Measurements from ENCODE around the gene LEKR1. TPM values are rescaled to one million over a fixed set of nuclear protein-coding genes. Genes with fewer than 3 reads are reported as not detected.
A peak's percentile ranks its signal among the peaks of the same experiment; 100 is the strongest.

LEKR1 gene
- polyA plus RNA-seq, 1 donor, result 2.2 TPM

DNA sequence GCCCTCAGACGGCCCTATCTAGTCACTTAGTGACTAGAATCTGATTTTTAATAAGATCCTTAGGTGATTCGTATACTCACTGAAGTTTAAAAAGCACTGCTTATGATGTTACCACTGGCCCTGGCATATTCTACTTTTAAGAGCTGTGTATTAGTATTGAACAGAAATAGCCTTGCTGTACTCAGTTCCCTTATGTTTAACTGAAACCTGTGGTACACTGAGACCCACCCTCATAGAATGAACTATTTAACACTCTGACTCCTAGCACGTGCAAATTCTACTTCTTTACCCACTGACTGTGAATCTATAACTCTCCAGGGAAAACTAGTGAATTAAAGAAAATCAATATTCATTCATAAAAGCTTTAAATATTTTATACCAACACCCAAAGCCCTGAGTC, 224.9 kb downstream of the LEKR1 start:
- Histone ChIP-seq H3K27ac (ENCODE audit: low read length) (no peak overlapping the region), H3K4me1 (ENCODE audit: control insufficient read depth, insufficient read depth, low read length) (no peaks in the 10 kb centered on the region), H3K27me3 (ENCODE audit: control insufficient read depth, insufficient read depth, low read length) (no peaks in the 10 kb centered on the region), H3K36me3 (ENCODE audit: control insufficient read depth, insufficient read depth, low read length) (no peaks in the 10 kb centered on the region), H3K4me3 (ENCODE audit: low read length) (no peak overlapping the region), H3K9me3 (ENCODE audit: control insufficient read depth, low read depth, low read length) (no peaks in the 10 kb centered on the region)
- no peak for DNase-seq
- no CpG with 5 or more reads among the region's 3 CpGs for WGBS (ENCODE audit: insufficient coverage, low lambda C conversion rate)

DNA sequence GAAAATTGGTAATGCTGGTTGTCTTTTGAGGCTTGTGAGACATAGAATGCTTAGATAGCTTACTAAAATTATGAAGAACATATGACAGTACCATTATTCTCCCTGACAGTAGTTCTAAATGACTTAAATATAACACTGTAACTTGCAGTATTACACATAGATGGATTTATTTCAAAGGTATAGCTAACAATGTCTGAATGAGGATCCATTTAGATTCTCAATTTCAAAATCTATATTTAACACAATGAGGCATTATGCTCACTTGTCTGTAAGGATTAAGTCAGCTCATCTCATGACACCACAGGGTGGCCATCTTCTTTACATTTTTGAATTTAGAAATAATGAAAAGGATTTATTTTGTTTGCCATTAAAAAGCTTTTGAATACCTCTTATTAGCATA, 225.4 kb downstream of the LEKR1 start:
- Histone ChIP-seq H3K9me3 (ENCODE audit: control insufficient read depth, low read depth, low read length) (no peaks in the 10 kb centered on the region), H3K36me3 (ENCODE audit: control insufficient read depth, insufficient read depth, low read length) (no peaks in the 10 kb centered on the region), H3K27me3 (ENCODE audit: control insufficient read depth, insufficient read depth, low read length) (no peaks in the 10 kb centered on the region), H3K27ac (ENCODE audit: low read length) (no peak overlapping the region), H3K4me3 (ENCODE audit: low read length) (no peak overlapping the region), H3K4me1 (ENCODE audit: control insufficient read depth, insufficient read depth, low read length) (no peaks in the 10 kb centered on the region)
- DNase-seq, result no peak

DNA sequence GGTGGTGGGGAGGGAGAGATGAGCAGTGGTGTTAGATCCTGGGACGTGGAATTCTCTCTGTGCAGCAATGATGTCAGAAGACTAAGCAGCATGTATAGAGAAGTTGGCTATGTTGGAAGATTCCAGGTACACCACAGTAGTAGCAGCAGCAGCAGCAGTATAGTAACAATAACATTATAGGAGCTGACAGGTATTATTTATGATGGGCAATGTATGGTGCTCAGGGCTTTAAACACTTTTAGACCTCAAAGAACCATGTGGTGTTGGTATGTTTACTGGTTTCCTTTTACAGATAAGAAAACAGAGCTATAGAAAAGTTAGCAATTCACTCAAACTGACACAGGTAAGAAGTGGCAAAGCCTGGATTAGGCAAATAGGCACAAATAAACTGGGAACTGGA, 229.9 kb downstream of the LEKR1 start:
- no peaks in the 10 kb centered on the region for H3K4me1 ChIP-seq (ENCODE audit: control insufficient read depth, insufficient read depth, low read length)
- H3K4me3 ChIP-seq (ENCODE audit: low read length), result no peak overlapping the region
- DNase-seq, result no peak
- no CpG with 5 or more reads among the region's 1 CpG for WGBS (ENCODE audit: insufficient coverage, low lambda C conversion rate)
- H3K36me3 ChIP-seq (ENCODE audit: control insufficient read depth, insufficient read depth, low read length), result no peaks in the 10 kb centered on the region
- no peaks in the 10 kb centered on the region for H3K27me3 ChIP-seq (ENCODE audit: control insufficient read depth, insufficient read depth, low read length)
- H3K9me3 ChIP-seq (ENCODE audit: control insufficient read depth, low read depth, low read length), result no peaks in the 10 kb centered on the region
- H3K27ac ChIP-seq (ENCODE audit: low read length), result no peak overlapping the region

DNA sequence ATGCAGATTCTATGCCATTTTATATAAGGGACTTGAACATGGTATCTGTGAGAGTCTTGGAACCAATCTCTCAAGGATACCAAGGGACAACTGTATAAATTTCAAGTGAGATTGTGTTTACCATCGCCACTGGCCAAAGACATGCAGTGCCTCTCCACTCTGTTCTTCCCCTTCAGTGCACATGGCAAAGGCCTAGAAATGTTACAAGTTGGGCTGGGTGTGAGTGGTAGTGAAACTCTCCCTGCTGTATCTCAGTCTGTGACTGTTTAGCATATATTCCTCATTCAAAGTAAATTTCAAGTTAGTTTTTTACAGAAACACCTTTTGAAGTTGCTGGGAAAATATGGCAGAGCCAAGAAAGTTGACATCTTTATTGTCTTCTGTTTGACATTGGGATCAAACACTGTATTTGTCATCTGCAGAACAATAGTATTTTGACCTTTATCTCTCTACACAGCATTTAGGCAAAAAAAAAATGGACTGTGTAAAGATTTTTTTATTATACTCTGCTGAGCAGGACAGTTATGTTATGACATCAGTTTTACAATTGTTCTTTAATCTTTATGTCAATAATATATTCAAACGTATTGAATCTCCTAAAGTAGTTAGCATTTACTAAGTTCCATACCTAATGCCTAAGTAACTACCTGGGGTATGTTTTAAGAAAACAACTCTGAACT, 232.4 kb downstream of the LEKR1 start:
- Histone ChIP-seq H3K36me3 (ENCODE audit: control insufficient read depth, insufficient read depth, low read length) (no peaks in the 10 kb centered on the region), H3K4me1 (ENCODE audit: control insufficient read depth, insufficient read depth, low read length) (no peaks in the 10 kb centered on the region), H3K9me3 (ENCODE audit: control insufficient read depth, low read depth, low read length) (no peaks in the 10 kb centered on the region), H3K27ac (ENCODE audit: low read length) (no peak overlapping the region), H3K4me3 (ENCODE audit: low read length) (no peak overlapping the region), H3K27me3 (ENCODE audit: control insufficient read depth, insufficient read depth, low read length) (no peaks in the 10 kb centered on the region)
- no CpG with 5 or more reads among the region's 2 CpGs for whole genome bisulfite sequencing (ENCODE audit: insufficient coverage, low lambda C conversion rate)
- no peak for DNase-seq

DNA sequence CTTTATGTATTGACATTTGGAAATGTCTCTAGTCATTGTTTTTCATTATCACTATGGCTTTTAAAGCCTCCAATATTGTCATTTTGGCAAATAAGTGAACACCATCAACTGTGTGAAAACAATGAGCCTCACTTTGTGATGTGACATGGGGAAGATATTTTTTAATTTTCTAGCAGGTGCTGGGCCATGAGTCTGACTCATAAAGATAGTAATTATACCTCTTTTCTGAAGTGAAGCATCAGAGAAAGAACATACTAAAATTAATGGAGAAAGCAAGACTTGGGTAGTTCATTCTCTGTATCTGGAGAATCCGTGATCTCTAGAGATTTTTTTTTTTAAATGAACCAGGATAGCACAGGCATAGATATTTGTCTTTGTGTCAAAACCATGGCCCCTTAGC, 233.0 kb downstream of the LEKR1 start:
- Histone ChIP-seq H3K27me3 (ENCODE audit: control insufficient read depth, insufficient read depth, low read length) (no peaks in the 10 kb centered on the region), H3K4me3 (ENCODE audit: low read length) (no peak overlapping the region), H3K4me1 (ENCODE audit: control insufficient read depth, insufficient read depth, low read length) (no peaks in the 10 kb centered on the region), H3K27ac (ENCODE audit: low read length) (no peak overlapping the region), H3K36me3 (ENCODE audit: control insufficient read depth, insufficient read depth, low read length) (no peaks in the 10 kb centered on the region), H3K9me3 (ENCODE audit: control insufficient read depth, low read depth, low read length) (no peaks in the 10 kb centered on the region)
- WGBS (ENCODE audit: insufficient coverage, low lambda C conversion rate), result no CpG with 5 or more reads among the region's 1 CpG
- DNase-seq, result no peak

DNA sequence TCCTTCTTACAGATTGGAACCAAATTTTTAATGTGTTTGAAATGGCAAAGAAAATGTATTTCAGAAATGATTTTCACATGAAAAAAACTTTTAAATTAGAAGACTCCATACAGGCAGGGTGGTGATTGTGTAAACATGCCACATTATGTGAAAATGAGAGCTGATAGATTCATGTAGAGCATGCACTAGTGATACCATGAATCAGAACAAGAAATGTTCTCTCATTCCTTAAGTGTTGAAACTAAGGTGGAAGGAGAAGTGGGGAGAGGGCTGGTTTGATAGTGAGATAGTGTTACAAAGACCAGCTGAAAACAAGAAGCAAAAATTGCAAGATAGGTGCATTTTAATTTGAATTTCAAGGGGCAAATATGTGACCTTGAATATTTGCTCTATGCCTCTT, 233.5 kb downstream of the LEKR1 start:
- Histone ChIP-seq H3K27ac (ENCODE audit: low read length) (no peak overlapping the region), H3K4me3 (ENCODE audit: low read length) (no peak overlapping the region), H3K4me1 (ENCODE audit: control insufficient read depth, insufficient read depth, low read length) (no peaks in the 10 kb centered on the region), H3K27me3 (ENCODE audit: control insufficient read depth, insufficient read depth, low read length) (no peaks in the 10 kb centered on the region), H3K9me3 (ENCODE audit: control insufficient read depth, low read depth, low read length) (no peaks in the 10 kb centered on the region), H3K36me3 (ENCODE audit: control insufficient read depth, insufficient read depth, low read length) (no peaks in the 10 kb centered on the region)
- no peak for DNase-seq

DNA sequence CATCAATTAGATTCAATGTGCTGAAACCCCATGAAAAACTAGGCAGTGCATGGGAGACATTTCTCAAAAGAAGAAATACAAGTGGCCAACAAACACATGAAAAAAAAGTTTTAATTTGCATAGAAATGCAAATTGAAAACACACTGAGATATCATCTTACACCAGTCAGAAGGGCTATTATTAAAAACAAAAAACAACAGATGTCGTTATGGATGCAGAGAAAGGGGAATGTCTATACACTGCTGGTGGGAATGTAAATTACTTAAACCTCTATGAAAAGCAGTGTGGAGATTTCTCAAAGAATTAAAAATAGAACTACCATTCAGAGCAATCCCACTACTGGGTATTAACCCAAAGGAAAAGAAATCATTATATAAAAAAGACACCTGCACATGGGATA, 235.1 kb downstream of the LEKR1 start:
- Histone ChIP-seq H3K27me3 (ENCODE audit: control insufficient read depth, insufficient read depth, low read length) (no peaks in the 10 kb centered on the region), H3K4me3 (ENCODE audit: low read length) (no peak overlapping the region), H3K27ac (ENCODE audit: low read length) (no peak overlapping the region), H3K4me1 (ENCODE audit: control insufficient read depth, insufficient read depth, low read length) (no peaks in the 10 kb centered on the region), H3K36me3 (ENCODE audit: control insufficient read depth, insufficient read depth, low read length) (no peaks in the 10 kb centered on the region), H3K9me3 (ENCODE audit: control insufficient read depth, low read depth, low read length) (no peaks in the 10 kb centered on the region)
- no peak for DNase-seq
- WGBS (ENCODE audit: insufficient coverage, low lambda C conversion rate), result 100% methylated on average over 1 of the region's 1 CpG

DNA sequence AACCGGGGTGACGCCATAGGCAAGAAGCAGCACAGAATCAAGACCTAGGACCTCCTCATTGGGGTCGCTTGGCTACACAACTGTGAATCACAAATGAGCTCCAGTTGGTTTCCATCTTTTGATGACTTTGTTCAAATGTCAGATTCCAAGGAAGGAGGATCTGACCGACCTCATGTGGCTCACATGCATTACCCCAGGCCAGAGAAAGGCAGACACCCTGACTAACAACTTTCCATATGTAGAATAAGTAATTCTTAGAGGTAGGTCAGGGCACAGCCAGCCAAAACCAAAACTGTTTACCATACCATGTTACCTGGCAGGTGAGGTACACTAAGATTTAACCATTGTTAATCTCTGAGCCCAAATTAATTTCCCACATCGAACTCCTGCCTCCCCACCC, 237.3 kb downstream of the LEKR1 start:
- no peaks in the 10 kb centered on the region for H3K9me3 ChIP-seq (ENCODE audit: control insufficient read depth, low read depth, low read length)
- H3K27ac ChIP-seq (ENCODE audit: low read length), result no peak overlapping the region
- H3K4me1 ChIP-seq (ENCODE audit: control insufficient read depth, insufficient read depth, low read length), result no peaks in the 10 kb centered on the region
- WGBS (ENCODE audit: insufficient coverage, low lambda C conversion rate), result no CpG with 5 or more reads among the region's 5 CpGs
- H3K36me3 ChIP-seq (ENCODE audit: control insufficient read depth, insufficient read depth, low read length), result no peaks in the 10 kb centered on the region
- no peak overlapping the region for H3K4me3 ChIP-seq (ENCODE audit: low read length)
- no peaks in the 10 kb centered on the region for H3K27me3 ChIP-seq (ENCODE audit: control insufficient read depth, insufficient read depth, low read length)
- no peak for DNase-seq

DNA sequence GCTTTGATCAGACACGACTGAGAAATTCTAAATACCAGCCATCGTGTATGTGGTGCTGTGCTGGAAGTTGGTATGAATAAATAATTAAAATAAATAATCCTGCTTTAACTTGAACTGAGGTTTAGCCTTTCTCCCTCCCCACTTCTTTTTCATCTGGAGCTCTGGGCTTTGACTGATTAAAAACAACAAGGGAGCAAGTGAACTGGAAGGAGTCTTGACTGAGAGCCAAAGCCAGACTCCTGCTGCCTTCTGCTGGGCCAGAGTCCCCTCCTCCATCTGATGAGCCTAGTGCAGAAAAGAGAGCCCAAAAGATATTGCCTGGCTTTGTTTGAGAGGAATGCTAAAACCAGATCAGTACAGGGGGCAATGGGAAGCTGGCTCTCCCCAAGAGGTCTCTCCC, 237.8 kb downstream of the LEKR1 start:
- no CpG with 5 or more reads among the region's 2 CpGs for WGBS (ENCODE audit: insufficient coverage, low lambda C conversion rate)
- H3K4me3 ChIP-seq (ENCODE audit: low read length), result no peak overlapping the region
- no peaks in the 10 kb centered on the region for H3K36me3 ChIP-seq (ENCODE audit: control insufficient read depth, insufficient read depth, low read length)
- no peak overlapping the region for H3K27ac ChIP-seq (ENCODE audit: low read length)
- H3K27me3 ChIP-seq (ENCODE audit: control insufficient read depth, insufficient read depth, low read length), result no peaks in the 10 kb centered on the region
- no peaks in the 10 kb centered on the region for H3K4me1 ChIP-seq (ENCODE audit: control insufficient read depth, insufficient read depth, low read length)
- DNase-seq, result no peak
- H3K9me3 ChIP-seq (ENCODE audit: control insufficient read depth, low read depth, low read length), result no peaks in the 10 kb centered on the region

DNA sequence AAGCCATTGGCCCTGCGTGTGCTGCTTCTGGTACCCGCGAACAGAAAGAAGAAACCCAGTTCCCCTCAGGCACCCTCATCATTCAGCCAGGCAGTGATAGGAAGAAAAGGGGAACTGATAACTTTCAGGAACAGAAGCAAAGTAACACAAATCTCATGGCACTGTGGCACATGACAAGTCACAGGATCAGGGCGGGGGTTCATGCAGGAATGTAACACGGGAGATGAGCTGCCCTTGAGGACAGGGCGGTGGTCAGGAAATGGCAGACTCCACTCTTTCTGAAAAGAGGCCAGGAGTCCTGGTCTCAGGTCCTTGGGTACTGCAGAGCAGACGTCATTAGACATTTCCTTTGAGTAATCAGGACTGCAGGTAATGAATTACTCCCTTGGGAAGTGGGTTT, 238.2 kb downstream of the LEKR1 start:
- Histone ChIP-seq H3K36me3 (ENCODE audit: control insufficient read depth, insufficient read depth, low read length) (no peaks in the 10 kb centered on the region), H3K9me3 (ENCODE audit: control insufficient read depth, low read depth, low read length) (no peaks in the 10 kb centered on the region), H3K4me3 (ENCODE audit: low read length) (no peak overlapping the region), H3K4me1 (ENCODE audit: control insufficient read depth, insufficient read depth, low read length) (no peaks in the 10 kb centered on the region), H3K27ac (ENCODE audit: low read length) (no peak overlapping the region), H3K27me3 (ENCODE audit: control insufficient read depth, insufficient read depth, low read length) (no peaks in the 10 kb centered on the region)
- no CpG with 5 or more reads among the region's 7 CpGs for WGBS (ENCODE audit: insufficient coverage, low lambda C conversion rate)
- DNase-seq, result peak; percentile 53 to 56

DNA sequence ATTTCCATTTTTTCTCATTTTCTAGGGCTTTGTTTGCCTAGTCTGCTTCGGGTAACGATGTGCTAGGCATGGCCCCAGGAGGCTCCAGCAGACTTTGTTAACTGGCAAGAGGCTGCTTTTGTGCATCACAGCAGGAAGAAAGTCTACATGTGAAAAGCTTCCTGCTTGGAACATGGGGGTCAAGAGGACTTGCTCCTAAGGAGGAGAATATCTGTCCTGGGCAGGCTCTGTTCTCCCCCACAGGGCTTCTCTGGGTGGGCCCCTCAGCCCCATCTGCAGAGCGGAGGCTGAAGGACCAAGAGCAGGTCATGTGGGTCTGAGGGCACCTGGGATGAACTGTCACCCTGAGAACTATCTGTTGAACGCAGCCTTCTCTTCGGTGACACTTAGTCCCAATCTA, 239.0 kb downstream of the LEKR1 start:
- no peak overlapping the region for H3K27ac ChIP-seq (ENCODE audit: low read length)
- no peaks in the 10 kb centered on the region for H3K27me3 ChIP-seq (ENCODE audit: control insufficient read depth, insufficient read depth, low read length)
- H3K9me3 ChIP-seq (ENCODE audit: control insufficient read depth, low read depth, low read length), result no peaks in the 10 kb centered on the region
- H3K4me1 ChIP-seq (ENCODE audit: control insufficient read depth, insufficient read depth, low read length), result peaks cover under 1% of the 10 kb centered on the region
- no peak for DNase-seq
- no CpG with 5 or more reads among the region's 5 CpGs for WGBS (ENCODE audit: insufficient coverage, low lambda C conversion rate)
- no peaks in the 10 kb centered on the region for H3K36me3 ChIP-seq (ENCODE audit: control insufficient read depth, insufficient read depth, low read length)
- no peak overlapping the region for H3K4me3 ChIP-seq (ENCODE audit: low read length)
